NK-92 treated with Interleukin-12 subunit alpha and Interleukin-12 subunit beta, amount 100 ng/mL, for 24 hours (cell line): ENCODE results near the gene ZC3H18.

ENCODE experiments used
- DNase-seq: peaks from one replicate; lab custom pipeline; 2025; lab: John Stamatoyannopoulos, UW

Gene ZC3H18

DNA sequence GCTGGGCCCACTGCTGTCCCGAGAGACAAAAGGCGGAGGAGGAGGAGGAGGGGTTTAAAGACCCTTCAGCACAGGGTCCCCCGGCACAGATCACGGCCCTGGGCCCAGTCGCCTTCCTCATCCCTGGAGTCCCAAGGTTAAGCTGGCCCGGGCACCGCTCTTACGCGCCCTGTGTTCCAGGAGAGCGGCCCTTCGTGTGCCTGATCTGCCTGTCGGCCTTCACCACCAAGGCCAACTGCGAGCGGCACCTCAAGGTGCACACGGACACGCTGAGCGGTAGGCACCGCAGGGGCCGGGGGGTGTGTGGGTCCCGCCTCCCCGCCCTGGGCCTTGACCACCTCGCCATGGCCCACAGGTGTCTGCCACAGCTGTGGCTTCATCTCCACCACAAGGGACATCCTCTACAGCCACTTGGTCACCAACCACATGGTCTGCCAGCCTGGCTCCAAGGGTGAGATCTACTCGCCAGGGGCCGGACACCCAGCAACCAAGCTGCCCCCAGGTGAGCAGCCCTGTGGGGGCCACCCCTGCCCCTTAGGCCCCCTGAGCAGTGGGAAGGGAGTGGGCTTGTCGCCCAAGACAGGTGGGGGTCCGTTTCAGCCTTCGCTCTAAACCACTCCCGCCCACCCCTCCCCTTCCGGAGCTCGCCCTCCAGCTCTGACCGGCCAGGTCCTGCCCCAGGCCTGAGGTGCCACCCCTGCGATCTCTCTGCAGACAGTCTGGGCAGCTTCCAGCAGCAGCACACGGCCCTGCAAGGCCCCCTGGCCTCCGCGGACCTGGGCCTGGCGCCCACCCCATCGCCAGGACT, 37.6 kb upstream of the ZC3H18 start:
- no peak for DNase-seq

DNA sequence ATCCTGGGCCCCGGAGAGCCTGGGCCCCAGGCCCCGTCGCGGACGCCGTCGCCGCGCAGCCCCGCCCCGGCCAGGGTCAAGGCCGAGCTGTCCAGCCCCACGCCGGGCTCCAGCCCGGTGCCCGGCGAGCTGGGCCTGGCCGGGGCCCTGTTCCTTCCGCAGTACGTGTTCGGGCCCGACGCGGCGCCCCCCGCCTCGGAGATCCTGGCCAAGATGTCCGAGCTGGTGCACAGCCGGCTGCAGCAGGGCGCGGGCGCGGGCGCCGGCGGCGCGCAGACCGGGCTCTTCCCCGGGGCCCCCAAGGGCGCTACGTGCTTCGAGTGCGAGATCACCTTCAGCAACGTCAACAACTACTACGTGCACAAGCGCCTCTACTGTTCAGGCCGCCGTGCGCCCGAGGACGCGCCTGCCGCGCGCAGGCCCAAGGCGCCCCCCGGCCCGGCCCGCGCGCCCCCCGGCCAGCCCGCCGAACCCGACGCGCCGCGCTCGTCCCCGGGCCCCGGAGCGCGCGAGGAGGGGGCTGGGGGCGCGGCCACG, 36.8 kb upstream of the ZC3H18 start:
- no peak for DNase-seq

DNA sequence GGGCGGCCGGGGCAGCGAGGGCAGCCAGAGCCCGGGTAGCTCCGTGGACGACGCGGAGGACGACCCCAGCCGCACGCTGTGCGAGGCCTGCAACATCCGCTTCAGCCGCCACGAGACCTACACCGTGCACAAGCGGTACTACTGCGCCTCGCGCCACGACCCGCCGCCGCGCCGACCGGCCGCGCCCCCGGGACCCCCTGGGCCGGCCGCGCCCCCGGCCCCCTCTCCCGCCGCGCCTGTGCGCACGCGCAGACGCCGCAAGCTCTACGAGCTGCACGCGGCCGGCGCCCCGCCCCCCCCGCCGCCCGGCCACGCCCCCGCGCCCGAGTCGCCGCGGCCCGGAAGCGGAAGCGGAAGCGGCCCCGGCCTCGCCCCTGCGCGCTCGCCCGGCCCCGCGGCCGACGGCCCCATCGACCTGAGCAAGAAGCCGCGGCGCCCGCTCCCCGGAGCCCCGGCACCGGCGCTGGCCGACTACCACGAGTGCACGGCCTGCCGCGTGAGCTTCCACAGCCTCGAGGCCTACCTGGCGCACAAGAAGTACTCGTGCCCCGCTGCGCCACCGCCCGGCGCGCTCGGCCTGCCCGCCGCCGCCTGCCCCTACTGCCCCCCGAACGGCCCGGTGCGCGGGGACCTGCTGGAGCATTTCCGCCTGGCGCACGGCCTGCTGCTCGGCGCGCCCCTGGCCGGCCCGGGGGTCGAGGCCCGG, 36.1 kb upstream of the ZC3H18 start:
- peak; percentile 59 for DNase-seq

DNA sequence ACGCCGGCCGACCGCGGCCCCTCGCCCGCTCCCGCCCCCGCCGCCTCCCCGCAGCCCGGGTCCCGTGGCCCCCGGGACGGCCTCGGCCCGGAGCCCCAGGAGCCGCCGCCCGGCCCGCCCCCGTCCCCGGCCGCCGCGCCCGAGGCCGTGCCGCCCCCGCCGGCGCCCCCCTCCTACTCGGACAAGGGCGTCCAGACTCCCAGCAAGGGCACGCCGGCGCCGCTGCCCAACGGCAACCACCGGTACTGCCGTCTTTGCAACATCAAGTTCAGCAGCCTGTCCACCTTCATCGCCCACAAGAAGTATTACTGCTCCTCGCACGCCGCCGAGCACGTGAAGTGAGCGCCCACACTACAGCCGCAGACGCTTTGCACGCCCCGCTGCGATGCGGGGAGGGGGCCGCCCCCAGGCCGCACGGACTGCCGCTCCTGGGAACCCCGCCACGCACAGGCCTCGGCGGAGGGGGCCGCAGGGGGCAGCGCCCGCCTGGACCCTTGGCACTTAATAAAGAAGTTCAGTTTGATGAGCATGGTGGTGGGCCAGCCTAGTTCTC, 35.5 kb upstream of the ZC3H18 start:
- no peak for DNase-seq

DNA sequence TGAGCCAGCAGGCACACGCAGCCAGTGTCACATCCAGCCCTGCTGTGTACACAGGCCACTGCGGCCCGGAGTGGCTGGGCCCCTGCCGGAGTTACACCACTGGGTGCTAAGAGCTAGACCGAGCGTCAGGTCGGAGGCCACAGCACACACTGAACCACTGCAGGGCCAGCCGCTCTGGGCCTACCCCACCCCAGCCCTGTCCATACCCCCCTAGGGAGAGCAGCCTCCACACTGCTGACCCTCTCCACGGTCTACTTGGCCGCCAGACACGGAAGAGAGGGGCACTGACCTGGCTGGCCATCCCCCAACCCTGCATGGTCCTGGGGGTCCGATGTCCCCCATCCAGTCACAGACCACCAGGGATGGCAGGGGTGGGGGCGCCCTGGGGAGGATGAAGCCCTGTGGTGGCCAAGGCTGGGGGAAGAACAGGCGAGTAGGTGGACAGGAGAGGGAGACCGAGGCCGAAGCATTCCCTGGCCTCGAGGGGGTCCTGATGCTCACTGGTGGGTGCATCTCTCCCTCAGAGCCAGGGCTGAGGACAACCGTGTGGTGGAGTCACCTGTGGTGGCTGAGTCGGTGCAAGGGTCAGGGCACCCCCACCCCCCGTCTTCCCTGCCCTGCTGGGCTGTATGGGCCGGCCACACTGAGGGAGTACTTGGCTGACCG, 34.9 kb upstream of the ZC3H18 start:
- DNase-seq, result no peak

DNA sequence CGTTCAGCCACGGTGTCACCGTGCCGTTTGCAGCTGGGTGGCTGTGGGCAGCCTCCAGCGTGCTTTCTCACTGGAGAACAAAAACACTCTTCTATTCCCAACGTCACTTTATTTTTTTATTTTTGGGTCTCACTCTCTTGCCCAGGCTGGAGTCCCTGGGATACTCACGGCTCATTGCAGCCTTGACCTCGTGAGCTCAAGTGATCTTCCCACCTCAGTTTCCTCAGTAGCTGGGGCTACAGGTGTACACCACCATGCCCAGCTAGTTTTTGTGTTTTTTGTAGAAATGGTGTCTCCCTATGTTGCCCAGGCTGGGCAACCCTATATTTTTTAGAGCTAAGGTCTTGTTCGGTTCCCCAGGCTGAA, 34.4 kb upstream of the ZC3H18 start:
- no peak for DNase-seq

DNA sequence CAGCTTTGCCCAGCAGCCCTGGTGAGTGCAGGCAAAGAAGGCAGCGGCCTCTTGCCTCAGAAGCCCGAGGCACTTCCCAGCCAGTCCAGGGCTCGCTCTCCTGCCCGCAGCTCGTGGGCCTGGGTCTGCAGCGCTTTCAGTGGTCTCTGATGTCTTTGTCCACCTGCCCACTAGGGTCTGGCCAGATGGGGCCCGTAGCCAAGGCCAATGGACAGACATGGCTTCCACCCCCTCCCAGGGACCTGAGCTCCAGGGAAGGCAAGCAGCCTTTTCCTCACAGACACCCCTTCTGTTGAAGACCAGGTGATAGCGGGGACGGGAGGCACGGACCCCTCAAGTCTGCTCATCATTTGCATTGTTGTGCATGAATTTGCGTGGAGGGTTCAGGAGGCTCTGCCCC, 33.7 kb upstream of the ZC3H18 start:
- no peak for DNase-seq

DNA sequence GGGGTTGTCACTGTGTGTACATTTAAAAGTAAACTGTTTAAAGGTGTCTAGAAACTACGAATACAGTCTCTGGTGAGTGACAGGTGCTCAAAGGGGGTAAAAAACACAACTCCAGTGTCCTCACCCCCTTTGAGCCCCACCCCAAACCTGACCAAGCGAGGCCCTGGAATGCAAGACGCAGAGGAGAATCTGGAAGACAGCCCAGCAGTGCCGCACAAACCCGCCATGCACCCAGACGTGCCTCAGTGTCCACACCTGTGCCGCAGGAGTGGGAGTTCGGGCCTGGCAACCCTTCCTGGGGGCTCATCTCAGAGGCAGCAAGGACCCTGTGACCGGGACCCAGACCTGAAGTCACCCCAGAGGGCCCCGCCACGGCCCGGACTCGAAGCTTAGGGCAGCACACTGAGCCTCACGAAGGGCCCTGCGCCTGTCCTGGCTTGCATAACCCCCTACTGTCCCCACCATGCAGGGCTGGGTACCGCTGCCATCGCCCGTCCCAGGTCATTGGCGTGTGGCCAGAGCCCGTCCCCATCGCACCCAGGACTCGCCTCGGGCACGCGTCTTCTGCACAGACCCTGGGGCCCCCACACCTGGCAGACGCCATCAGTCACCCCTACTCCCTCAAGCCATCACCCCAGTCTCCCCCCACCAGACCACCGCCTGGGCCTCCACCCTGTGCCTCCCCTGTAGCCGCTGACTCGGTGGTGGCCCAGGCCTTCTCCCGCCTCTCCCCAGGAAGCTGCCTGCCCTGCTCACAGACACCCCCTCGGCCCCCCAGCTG, 33.0 kb upstream of the ZC3H18 start:
- no peak for DNase-seq

DNA sequence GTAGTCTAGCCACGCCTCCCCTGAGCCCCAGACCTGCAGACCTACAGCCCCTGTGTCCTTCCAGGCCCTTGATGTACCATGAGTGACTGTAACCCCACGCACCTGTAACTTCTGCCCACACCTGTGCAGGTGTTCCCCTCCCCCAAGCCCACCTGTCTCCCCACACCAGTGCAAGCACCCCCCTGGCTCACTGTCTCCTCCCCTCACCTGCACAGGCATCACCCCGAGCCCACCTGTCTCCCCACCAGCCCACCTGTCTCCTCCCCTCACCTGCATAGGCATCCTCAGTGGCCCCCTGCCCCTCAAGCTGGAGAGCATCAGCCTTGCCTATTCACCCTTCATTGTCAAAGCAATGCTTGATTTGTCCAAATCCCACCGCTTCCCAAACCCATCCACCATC, 32.3 kb upstream of the ZC3H18 start:
- no peak for DNase-seq

DNA sequence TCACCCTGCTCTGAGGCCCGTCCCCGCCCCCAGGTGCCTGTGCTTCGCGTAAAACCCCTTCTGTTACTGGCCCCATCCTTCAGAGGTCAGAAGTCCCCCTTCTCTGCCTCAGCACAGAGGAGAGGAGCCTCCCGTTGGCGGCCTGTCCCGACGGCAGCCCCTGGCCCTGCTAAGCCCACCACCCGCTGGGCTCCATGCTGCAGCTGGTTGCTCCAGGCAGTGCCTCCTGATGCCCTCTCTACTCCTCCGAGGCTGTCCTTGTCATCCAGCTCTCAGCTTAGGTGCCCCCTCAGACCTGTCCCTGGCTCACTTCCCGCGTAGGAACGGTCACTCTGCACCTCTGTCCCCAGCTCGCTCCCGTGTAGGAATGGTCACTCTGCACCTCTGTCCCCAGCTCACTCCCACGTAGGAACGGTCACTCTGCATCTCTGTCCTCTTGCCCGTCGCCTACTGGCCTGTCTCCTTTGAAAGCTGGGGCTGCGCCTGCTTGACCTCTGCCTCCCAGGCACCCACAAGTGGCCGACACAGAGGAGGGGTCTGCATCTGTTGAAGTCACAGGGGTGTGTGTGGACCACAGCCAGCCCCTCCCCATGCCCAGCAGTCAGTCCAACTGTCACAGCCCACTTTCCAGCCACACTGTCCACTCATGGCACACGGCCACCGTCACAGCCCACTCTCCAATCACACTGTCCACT, 31.7 kb upstream of the ZC3H18 start:
- no peak for DNase-seq

DNA sequence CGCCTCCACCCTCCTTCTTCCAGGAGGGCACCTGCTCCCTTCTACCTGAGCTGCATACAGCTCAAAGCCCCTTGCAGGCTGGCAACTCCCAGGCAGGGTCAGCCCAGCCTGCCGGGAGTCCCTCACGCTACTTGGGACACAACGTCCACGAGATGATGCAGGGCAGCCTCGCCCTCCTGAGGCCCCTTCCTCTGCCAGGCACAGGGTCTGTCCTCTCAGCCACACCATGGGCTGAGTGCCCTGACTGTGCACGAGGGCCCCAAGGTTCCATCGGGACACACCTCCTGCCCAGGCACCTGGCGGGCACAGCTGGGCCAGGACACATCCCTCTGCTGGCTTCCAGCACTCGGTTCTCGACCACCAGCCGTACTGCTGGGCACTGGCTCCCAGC, 30.9 kb upstream of the ZC3H18 start:
- no peak for DNase-seq

DNA sequence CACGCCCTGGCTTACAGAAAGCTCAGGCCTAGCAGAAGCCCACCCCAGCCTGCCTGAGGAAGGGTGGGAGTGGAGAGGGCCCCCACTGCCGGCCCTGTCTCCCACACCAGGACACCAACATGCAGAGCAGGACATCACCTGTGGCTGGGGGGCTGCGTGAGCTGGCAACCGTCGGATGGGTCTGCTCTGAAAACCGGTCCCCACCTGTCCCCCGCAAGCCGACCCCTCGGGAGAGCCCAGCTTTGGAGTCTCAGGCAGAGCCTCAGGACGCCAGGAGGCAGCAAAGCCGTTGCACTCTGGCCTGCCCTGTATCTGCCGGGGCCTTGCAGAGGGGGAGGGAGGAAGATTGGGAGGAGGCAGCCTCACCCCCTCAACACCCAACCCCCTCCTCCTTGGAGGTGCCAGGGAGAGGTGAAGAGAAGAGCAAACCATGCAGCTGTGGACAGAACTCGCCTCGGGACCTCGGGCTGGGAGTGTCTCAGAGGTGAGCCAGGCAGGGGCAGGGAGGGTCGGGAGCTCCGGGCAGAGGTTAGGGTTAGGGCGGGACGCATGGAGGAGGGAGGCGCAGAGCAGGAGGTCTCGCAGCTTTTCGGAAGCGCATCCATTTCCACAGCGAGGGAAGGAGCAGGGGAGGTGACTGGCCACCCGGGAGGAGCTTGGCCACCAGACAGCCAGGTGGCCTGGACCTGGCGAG, 30.4 kb upstream of the ZC3H18 start:
- DNase-seq, result no peak

DNA sequence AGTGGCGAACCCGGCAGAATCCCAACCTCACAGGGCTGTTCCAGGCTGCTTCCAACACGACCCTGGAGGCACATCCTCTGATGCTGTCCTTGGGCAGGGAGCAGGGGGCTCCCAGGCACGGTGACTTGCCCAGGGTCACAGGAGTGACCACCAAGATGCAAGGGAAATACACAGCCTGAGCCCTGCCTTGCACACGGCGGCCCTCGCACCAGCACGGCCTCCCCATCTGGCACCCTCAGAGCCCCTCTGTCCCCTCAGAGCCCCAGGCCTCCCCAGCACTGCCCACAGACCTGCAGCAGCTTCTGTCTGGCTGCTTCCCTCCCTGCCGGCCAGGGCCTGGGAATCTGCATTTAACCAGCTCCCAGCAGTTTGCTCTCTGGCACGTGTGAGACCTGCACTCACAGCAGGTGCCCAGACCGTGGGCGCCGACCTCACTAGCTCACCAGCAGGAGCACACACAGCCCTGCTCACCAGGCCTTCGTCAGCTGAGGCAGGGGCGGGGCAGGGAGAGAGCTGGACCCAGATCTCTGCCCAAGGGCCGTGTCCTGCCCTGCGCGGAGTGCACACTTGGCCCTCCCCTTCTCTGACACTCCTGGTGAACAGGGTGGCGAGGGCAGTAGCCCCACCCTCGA, 29.7 kb upstream of the ZC3H18 start:
- DNase-seq, result no peak

DNA sequence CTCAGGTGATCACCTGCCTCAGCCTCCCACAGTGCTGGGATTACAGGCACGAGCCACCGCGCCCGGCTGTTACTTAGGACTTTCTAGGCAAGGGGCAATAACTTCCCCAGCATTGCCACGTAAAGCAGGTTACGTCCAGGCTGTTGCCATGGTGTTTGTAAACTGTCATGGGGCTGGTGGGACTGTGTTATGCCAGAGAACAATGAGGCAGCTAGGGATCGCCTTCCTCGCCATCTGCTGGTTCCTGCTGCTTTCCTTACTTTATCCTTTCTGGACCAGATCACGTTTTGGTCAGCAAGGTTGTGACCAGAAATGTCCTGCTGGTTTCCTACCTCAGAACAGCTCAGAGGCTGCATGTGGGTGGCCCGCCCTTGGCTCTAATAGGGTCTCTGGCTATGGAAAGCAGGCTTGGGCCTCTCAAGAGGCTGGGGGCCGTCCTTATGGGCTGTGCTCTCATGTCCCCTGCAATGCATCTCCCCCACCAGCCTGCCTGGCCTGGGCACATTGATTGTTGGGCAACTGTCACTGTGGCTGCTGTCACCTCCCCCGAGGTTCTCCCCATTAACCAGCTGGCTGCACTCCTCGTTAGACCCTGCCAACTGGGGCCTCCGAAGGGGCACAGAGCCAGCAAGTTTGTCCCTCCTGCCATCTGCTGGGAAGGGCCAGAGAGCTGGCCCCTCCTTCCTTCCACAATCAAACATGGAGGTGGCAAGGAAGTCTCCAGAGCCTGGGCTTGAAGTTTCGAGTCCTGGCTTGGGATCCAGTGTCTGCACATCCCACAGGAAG, 28.2 kb upstream of the ZC3H18 start:
- no peak for DNase-seq

DNA sequence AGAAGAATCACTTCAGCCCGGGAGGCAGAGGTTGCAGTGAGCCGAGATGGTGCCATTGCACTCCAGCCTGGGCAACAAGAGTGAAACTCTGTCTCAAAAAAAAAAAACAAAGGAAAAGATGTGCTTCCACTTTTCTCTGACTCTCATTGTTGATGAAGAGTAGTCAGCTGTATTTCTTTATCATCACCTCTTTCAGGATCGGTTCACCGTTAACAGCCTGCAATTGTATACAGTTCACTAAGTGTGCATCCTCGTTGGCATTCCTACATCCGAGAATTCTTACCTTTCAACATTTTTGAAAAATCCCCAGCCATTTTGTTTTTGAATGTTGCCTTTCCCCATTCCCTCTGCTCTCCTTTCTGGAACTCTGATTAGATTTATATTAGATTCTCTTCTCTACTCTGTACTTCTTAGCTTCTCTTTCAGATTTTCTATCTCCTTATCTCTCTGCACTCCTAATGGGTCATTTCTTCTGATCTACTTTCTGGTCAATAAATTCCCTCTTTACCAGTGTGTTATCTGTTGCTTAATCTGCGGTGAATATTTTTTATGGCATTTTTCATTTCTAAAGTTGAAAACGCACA, 26.9 kb upstream of the ZC3H18 start:
- no peak for DNase-seq

DNA sequence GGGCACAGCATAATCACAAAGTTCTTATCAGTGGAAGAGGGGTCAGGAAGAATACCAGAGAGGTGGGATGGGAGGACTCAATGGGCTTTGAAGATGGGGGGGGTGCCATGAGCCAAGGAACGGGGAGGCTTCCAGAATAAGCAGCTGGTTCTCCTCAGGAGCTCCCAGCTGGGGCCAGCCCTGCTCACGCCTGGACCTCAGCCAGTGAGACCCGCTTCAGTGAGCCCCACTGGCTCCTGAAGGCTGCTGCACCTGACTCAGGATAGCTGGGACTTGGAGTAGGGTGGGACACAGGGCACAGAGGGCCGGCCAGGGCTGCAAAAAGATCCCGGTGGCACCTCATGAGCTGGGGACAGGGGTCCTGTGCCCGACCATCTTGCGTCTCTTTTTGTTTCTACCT, 24.4 kb upstream of the ZC3H18 start:
- DNase-seq, result no peak

DNA sequence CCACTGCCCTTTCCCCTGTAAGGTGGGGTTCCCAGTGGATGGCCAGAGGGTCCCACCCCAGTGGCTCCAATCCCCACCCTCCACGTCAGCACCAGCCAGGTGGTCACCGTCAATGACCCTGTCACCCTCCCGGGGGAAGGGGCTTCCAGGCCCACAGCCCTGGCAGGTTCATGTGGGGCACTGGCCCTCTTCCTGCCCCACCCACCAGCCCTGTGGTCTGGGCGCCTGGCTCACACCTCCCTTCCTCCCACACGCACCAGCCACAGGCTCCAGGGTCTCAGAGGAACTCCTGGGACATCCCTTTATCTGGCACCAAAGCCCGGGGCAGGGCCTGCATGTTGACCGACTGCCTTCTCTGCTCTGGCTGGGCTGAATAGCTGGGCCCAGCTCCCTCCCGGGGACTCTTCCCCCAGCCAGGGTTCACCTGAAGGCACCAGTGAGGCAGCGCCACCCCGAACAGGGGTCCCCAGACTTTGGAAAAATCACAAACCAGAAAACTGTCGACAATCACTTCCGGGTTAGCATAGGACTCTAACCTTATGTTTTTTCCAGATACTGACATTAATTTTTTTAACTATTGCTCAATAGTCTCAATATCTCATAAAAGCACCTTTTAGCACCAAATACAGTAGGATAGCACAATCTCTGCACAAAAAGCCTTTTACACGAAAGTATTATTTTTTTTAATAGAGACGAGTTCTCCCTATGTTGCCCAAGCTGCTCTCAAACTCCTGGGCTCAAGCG, 21.9 kb upstream of the ZC3H18 start:
- no peak for DNase-seq

DNA sequence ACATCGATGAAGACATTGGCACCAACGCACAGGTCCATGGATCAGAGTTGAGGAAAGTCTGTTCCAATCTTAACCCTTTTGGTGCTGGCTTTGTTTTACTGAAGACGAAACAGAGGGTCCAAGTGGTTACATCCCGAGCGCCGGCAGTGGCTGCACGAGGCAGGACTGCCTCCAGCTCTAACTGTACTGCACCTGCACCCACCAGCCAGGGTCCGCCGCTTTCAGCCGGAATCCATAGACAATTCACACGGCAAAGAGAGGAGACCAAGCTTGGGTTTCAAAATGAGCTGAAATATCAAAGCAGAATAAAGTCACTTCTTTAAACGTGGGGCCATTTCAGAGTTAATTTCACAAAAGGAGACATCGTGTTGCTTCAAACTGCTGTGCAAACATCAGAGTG, 21.2 kb upstream of the ZC3H18 start:
- no peak for DNase-seq
